Keratinocyte (primary cell): ENCODE measurements around the gene CNOT6. TPM values are rescaled to one million over a fixed set of nuclear protein-coding genes. Genes with fewer than 3 reads are reported as not detected.

Experiments used
- DNase-seq: peaks from one replicate; pipeline ENCODE4 v3.0.0-alpha.2; 2011; ENCODE audit warnings: low read depth, missing footprints, low spot score
- FAIRE-seq: peaks from 2 replicates; lab custom pipeline; 2011; peaks lifted over from hg19 to GRCh38; lab: Jason Lieb, UNC
- H2AFZ ChIP-seq: 2 replicates; pipeline ENCODE4 v1.6.0; 2012; ENCODE audit warnings: low read length, control low read depth, inconsistent platforms; ENCODE audit not compliant: control insufficient read depth
- H3K27ac ChIP-seq: 2 replicates; pipeline ENCODE4 v1.5.1; 2011; ENCODE audit warnings: low read length; ENCODE audit not compliant: control insufficient read depth, insufficient read depth
- H3K27me3 ChIP-seq: 3 replicates; pipeline ENCODE4 v1.6.0; 2011; ENCODE audit warnings: low read length; ENCODE audit not compliant: control insufficient read depth, insufficient read depth; ENCODE audit errors: extremely low read depth
- H3K36me3 ChIP-seq, 2 experiments: 2 replicates in 1 of 2; 3 replicates in 1 of 2; pipeline ENCODE4 v1.5.1; 2011; ENCODE audit warnings: low read length in 2 of 2, mild to moderate bottlenecking in 1 of 2; ENCODE audit not compliant: control insufficient read depth in 2 of 2, insufficient read depth in 2 of 2; ENCODE audit errors: extremely low read depth in 1 of 2
- H3K4me1 ChIP-seq: 3 replicates; pipeline ENCODE4 v1.5.1; 2011; ENCODE audit warnings: low read length; ENCODE audit not compliant: control insufficient read depth, insufficient read depth; ENCODE audit errors: extremely low read depth
- H3K4me2 ChIP-seq: 3 replicates; pipeline ENCODE4 v1.6.0; 2011; ENCODE audit warnings: low read depth, low read length; ENCODE audit not compliant: control insufficient read depth, insufficient read depth; ENCODE audit errors: extremely low read depth
- H3K4me3 ChIP-seq, 3 experiments: fragments of 200-600 bp in 1 of 3; sonication (generic) in 1 of 3; 2 replicates in 2 of 3; 3 replicates in 1 of 3; pipeline ENCODE4 v1.5.1; 2011 to 2016; ENCODE audit warnings: low read length in 3 of 3, mild to moderate bottlenecking in 3 of 3, control low read depth in 2 of 3, inconsistent platforms in 1 of 3, low read depth in 1 of 3, mixed read lengths in 1 of 3, mixed run types in 1 of 3, moderate library complexity in 1 of 3; ENCODE audit not compliant: control insufficient read depth in 2 of 3, insufficient read depth in 2 of 3; ENCODE audit errors: extremely low read depth in 1 of 3
- H3K79me2 ChIP-seq: 2 replicates; pipeline ENCODE4 v1.6.0; 2012; ENCODE audit warnings: low read length; ENCODE audit not compliant: control insufficient read depth, insufficient read depth
- H3K9ac ChIP-seq: 3 replicates; pipeline ENCODE4 v1.6.0; 2011; ENCODE audit warnings: low read length; ENCODE audit not compliant: control insufficient read depth, insufficient read depth; ENCODE audit errors: extremely low read depth
- H3K9me1 ChIP-seq: 3 replicates; pipeline ENCODE4 v1.6.0; 2011; ENCODE audit warnings: low read length; ENCODE audit not compliant: control insufficient read depth, insufficient read depth; ENCODE audit errors: extremely low read depth
- H3K9me3 ChIP-seq: 2 replicates; pipeline ENCODE4 v1.5.1; 2012; ENCODE audit warnings: low read depth, low read length; ENCODE audit not compliant: control insufficient read depth
- H4K20me1 ChIP-seq: 3 replicates; pipeline ENCODE4 v1.6.0; 2011; ENCODE audit warnings: low read length; ENCODE audit not compliant: control insufficient read depth, insufficient read depth; ENCODE audit errors: extremely low read depth
- CTCF ChIP-seq, 3 experiments: IDR thresholded peaks in 1 of 3; conservative IDR thresholded peaks in 1 of 3; optimal IDR thresholded peaks in 1 of 3; 2 replicates in 2 of 3; 3 replicates in 1 of 3; pipeline versions ENCODE3 to v1.5.1; 2011; ENCODE audit warnings: low read length in 3 of 3, mild to moderate bottlenecking in 3 of 3, moderate library complexity in 2 of 3, control low read depth in 1 of 3, inconsistent platforms in 1 of 3; ENCODE audit not compliant: insufficient read depth in 2 of 3; ENCODE audit errors: extremely low read depth in 1 of 3
- EZH2 ChIP-seq: IDR thresholded peaks from one replicate; pipeline ENCODE4 v1.6.1; 2012; ENCODE audit warnings: inconsistent platforms, mild to moderate bottlenecking, low read length, moderate library complexity
- dilution Hi-C: fragments of 300-500 bp; cut with MboI; formaldehyde crosslinking; loops from one replicate; pipeline ENCODE4 v1.7.0; 2020; ENCODE audit warnings: low sequenced_read_pairs; ENCODE audit not compliant: extremely low pct_ligation_motif_present
- polyA plus RNA-seq, 5 experiments: library from polyadenylated mRNA; depleted of rRNA in 3 of 5; stranded (reverse) in 3 of 5; stranded (forward) in 1 of 5; unstranded in 1 of 5; fragments of >200 nt; gene quantifications; 1 replicate in 1 of 5; 2 replicates in 3 of 5; 3 replicates in 1 of 5; pipeline versions ENCODE4 v1.2.1 to v1.2.3, GENCODE V29; 2011 to 2012; ENCODE audit warnings: missing spikeins in 2 of 5, low read depth in 1 of 5, low replicate concordance in 1 of 5

The CNOT6 gene
- polyA plus RNA-seq, 1 donor (not counting 4 experiments of a cell fraction or from before 2014, with no cell fraction given) = 29.7 TPM

DNA sequence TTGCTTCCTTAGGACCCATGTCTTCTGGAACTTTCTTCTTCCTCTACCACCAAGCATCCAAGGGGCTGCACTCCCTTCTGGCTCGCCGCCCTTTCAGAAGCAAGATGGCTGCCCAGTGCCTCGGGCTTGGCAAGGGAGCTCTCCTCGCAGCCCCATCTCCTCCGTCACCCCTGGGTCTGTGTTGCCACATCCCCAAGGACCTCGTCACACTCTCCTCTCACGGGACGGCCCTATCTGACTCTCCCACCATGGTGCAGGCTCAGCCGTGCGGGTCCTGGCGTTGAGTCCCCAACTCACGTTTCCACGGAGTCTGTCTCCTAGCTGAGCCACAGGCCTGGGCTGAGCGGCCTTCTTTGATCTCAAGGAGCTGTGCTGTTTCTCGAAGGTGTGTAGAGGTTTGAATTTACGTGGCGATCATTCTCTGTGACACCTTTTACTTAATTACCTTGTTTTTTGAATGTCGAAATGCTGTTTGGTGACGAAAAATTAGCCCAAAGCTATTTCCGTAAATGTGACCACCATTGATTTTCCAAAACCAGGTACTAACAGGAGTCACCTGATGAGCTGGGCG lies 112.1 kb downstream of the CNOT6 start:
- H3K27ac ChIP-seq = no peak overlapping the region
- no peaks in the 10 kb centered on the region for H3K9me1 ChIP-seq
- H3K9me3 ChIP-seq = no peaks in the 10 kb centered on the region
- H3K9ac ChIP-seq = no peak overlapping the region
- dilution Hi-C loops = no loop called here
- no peaks in the 10 kb centered on the region for H3K36me3 ChIP-seq
- H3K79me2 ChIP-seq = no peaks in the 10 kb centered on the region
- H4K20me1 ChIP-seq = peaks cover 2% of the 10 kb centered on the region
- no peak overlapping the region for H2AFZ ChIP-seq
- no peak overlapping the region for H3K4me2 ChIP-seq
- no peaks in the 10 kb centered on the region for H3K4me1 ChIP-seq
- FAIRE-seq (no peak), DNase-seq (no peak)
- TF ChIP-seq EZH2 (no peak), CTCF (optimal IDR thresholded peaks at IDR 0.05 in 1 of 3, IDR thresholded peaks at IDR 0.05 in 1 of 3, conservative IDR thresholded peaks at IDR 0.05 in 1 of 3; ENCODE audit: extremely low read depth in 1 of 3, insufficient read depth in 2 of 3, low read length in 3 of 3) (no peak)
- no peaks in the 10 kb centered on the region for H3K27me3 ChIP-seq
- H3K4me3 ChIP-seq = no peak overlapping the region

DNA sequence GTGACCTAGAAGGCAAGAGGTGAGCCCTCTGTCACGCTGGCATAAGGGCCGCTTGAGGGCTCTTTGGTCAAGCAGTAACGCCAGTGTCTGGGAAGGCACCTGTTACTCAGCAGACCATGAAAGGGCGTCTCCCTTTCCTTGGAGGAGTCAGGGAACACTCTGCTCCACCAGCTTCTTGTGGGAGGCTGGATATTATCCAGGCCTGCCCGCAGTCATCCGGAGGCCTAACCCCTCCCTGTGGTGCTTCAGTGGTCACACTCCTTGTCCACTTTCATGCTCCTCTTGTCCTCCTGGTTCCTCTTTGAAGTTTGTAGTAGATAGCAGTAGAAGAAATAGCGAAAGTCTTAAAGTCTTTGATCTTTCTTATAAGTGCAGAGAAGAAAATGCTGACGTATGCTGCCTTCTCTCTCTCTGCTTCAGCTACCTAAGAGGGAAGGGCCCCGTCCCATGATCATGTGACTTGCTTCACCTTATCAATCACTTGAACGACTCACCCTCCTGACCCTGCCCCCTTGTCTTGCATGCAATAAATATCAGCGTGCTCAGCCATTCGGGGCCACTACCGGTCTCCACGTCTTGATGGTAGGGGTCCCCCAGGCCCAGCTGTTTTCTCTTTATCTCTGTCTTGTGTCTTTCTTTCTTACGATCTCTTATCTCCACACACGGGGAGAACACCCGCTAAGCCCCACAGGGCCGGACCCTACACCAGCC lies 113.8 kb downstream of the CNOT6 start:
- dilution Hi-C loops = no loop called here
- Histone ChIP-seq H3K4me1 (no peaks in the 10 kb centered on the region), H3K79me2 (no peaks in the 10 kb centered on the region), H3K27ac (no peak overlapping the region), H2AFZ (no peak overlapping the region), H3K4me2 (no peak overlapping the region), H3K36me3 (no peaks in the 10 kb centered on the region), H3K9me3 (no peaks in the 10 kb centered on the region), H4K20me1 (peaks cover 2% of the 10 kb centered on the region), H3K27me3 (no peaks in the 10 kb centered on the region), H3K4me3 (no peak overlapping the region), H3K9ac (no peak overlapping the region), H3K9me1 (no peaks in the 10 kb centered on the region)
- no peak for TF ChIP-seq CTCF (optimal IDR thresholded peaks at IDR 0.05 in 1 of 3, IDR thresholded peaks at IDR 0.05 in 1 of 3, conservative IDR thresholded peaks at IDR 0.05 in 1 of 3; ENCODE audit: extremely low read depth in 1 of 3, insufficient read depth in 2 of 3, low read length in 3 of 3)
- no peak for TF ChIP-seq EZH2
- FAIRE-seq = no peak
- no peak for DNase-seq
